Prostate gland (tissue), 2 donors: ENCODE measurements around the gene MBP. TPM values are rescaled to one million over a fixed set of nuclear protein-coding genes. Genes with fewer than 3 reads are reported as not detected.

Experiments used
- DNase-seq: peaks from one replicate; pipeline ENCODE4 v3.0.0-alpha.2; 2019; ENCODE audit warnings: low spot score
- H3K27ac ChIP-seq, 2 donors: fragments of 200-600 bp; sonication (generic); 2 replicates each; pipeline ENCODE4 v1.5.1; 2017 to 2019
- H3K27me3 ChIP-seq: fragments of 200-600 bp; sonication (generic); replicated peaks from 2 replicates; pipeline ENCODE4 v1.5.1; 2019; ENCODE audit not compliant: insufficient read depth
- H3K36me3 ChIP-seq, 2 donors: fragments of 200-600 bp; sonication (generic); 1 replicate in 1 of 2; 2 replicates in 1 of 2; pipeline versions ENCODE4 v1.5.1 to v1.8.1; 2017 to 2019
- H3K4me1 ChIP-seq: fragments of 200-600 bp; sonication (generic); replicated peaks from 2 replicates; pipeline ENCODE4 v1.5.1; 2019
- H3K4me3 ChIP-seq, 2 donors: fragments of 200-600 bp; sonication (generic); 2 replicates each; pipeline ENCODE4 v1.5.1; 2017 to 2019
- H3K9me3 ChIP-seq: fragments of 200-600 bp; sonication (generic); 2 replicates; pipeline ENCODE4 v1.5.1; 2017
- CTCF ChIP-seq, 4 experiments: fragments of 200-600 bp in 2 of 4; fragments of 450-650 bp in 2 of 4; sonication (generic) in 2 of 4; IDR thresholded peaks; 1 replicate in 3 of 4; 2 replicates in 1 of 4; pipeline ENCODE4 v1.5.1; 2016 to 2019; ENCODE audit warnings: antibody characterized with exemption in 4 of 4, mild to moderate bottlenecking in 2 of 4, moderate library complexity in 2 of 4
- POLR2A ChIP-seq: fragments of 450-650 bp; IDR thresholded peaks from one replicate; pipeline ENCODE4 v1.6.1; 2016; ENCODE audit warnings: antibody characterized with exemption, mild to moderate bottlenecking
- POLR2AphosphoS5 ChIP-seq: sonication (generic); formaldehyde crosslinking; IDR thresholded peaks from one replicate; pipeline ENCODE4 v1.6.1; 2017; ENCODE audit warnings: antibody characterized with exemption
- whole genome bisulfite sequencing: methylation state at CpG from one replicate; pipeline ENCODE4 v1.1.5; 2018; 5-methylcytosine and 5-hydroxymethylcytosine counted together
- intact Hi-C: fragments of 100-400 bp; cut with DNase I; formaldehyde crosslinking; loops from one replicate; pipeline ENCODE4 v1.14.2; 2022
- total RNA-seq, 2 donors: library from RNA; depleted of rRNA; stranded (reverse); fragments of >200 nt; gene quantifications; one replicate each; pipeline ENCODE4 v1.1.0, GENCODE V29; 2016

Gene MBP
- total RNA-seq, 2 donors from 2014 or later = 19.8 to 43.5 TPM

GRCh38 chr18:77057006-77057395, 75.6 kb downstream of the MBP start:
- no peaks in the 10 kb centered on the region for H3K36me3 ChIP-seq
- H3K4me1 ChIP-seq = no peaks in the 10 kb centered on the region
- no peak overlapping the region for H3K4me3 ChIP-seq
- TF ChIP-seq POLR2A (no peak), CTCF (IDR thresholded peaks at IDR 0.05) (no peak), POLR2AphosphoS5 (no peak)
- no peaks in the 10 kb centered on the region for H3K9me3 ChIP-seq
- WGBS = 42% methylated on average over 5 of the region's 5 CpGs
- no peak for DNase-seq
- H3K27me3 ChIP-seq = no peaks in the 10 kb centered on the region
- H3K27ac ChIP-seq = peak overlapping the region; percentile 3 to 42
- intact Hi-C loops = loop anchor here (5.0 kb wide), 2 partner anchors 55 to 150 kb away; no protein-coding TSS in a partner anchor

- no peaks in the 10 kb centered on the region for H3K4me1 ChIP-seq
- H3K9me3 ChIP-seq = no peaks in the 10 kb centered on the region
- H3K27ac ChIP-seq = peak overlapping the region; percentile 3 to 42
- DNase-seq = no peak
- WGBS = 40% methylated on average over 21 of the region's 21 CpGs
- intact Hi-C loops = loop anchor here (5.0 kb wide), 2 partner anchors 54 to 151 kb away; no protein-coding TSS in a partner anchor
- H3K4me3 ChIP-seq = no peak overlapping the region
- H3K27me3 ChIP-seq = no peaks in the 10 kb centered on the region
- TF ChIP-seq CTCF (IDR thresholded peaks at IDR 0.05) (no peak), POLR2AphosphoS5 (no peak), POLR2A (no peak)
- no peaks in the 10 kb centered on the region for H3K36me3 ChIP-seq
Observed at GRCh38 chr18:77056344-77057005, 76.1 kb downstream of the MBP start.

- no peaks in the 10 kb centered on the region for H3K4me1 ChIP-seq
- TF ChIP-seq POLR2A (no peak), POLR2AphosphoS5 (no peak), CTCF (IDR thresholded peaks at IDR 0.05) (no peak)
- 87% methylated on average over 15 of the region's 15 CpGs for WGBS
Observed at GRCh38 chr18:77055429-77056300, 76.9 kb downstream of the MBP start.

GRCh38 chr18:77054606-77055428, 77.8 kb downstream of the MBP start:
- Histone ChIP-seq H3K36me3 (no peaks in the 10 kb centered on the region), H3K27ac (peak overlapping the region; percentile 29 to 60), H3K9me3 (no peaks in the 10 kb centered on the region), H3K4me1 (no peaks in the 10 kb centered on the region), H3K4me3 (no peak overlapping the region), H3K27me3 (no peaks in the 10 kb centered on the region)
- 55% methylated on average over 15 of the region's 15 CpGs for WGBS
- intact Hi-C loops = loop anchor here (5.0 kb wide), 2 partner anchors 53 to 152 kb away; no protein-coding TSS in a partner anchor
- peak in 3 of 4 experiments; percentile 32 to 51 (median 45) for TF ChIP-seq CTCF (IDR thresholded peaks at IDR 0.05)
- TF ChIP-seq POLR2A = no peak
- DNase-seq = peak; percentile 42

More at GRCh38 chr18:77055429-77056300, 76.9 kb downstream of the MBP start:
- Histone ChIP-seq H3K4me3 (no peak overlapping the region), H3K27me3 (no peaks in the 10 kb centered on the region), H3K9me3 (no peaks in the 10 kb centered on the region), H3K27ac (peak overlapping the region; percentile 3 to 42), H3K36me3 (no peaks in the 10 kb centered on the region)
- no peak for DNase-seq
- intact Hi-C loops = loop anchor here (5.0 kb wide), 2 partner anchors 53 to 152 kb away; no protein-coding TSS in a partner anchor
